Transverse colon (tissue), 4 donors: ENCODE results near the gene METTL9.

Source experiments
- POLR2A ChIP-seq: fragments of 450-650 bp; IDR thresholded peaks from one replicate; pipeline ENCODE4 v1.6.1; 2016; ENCODE audit warnings: antibody characterized with exemption, mild to moderate bottlenecking, moderate library complexity
- POLR2AphosphoS5 ChIP-seq, 3 donors: sonication (generic); formaldehyde crosslinking; IDR thresholded peaks; one replicate each; pipeline ENCODE4 v1.6.1; 2016; ENCODE audit warnings: antibody characterized with exemption in 3 of 3
- TF ChIP-seq, protein P1 (sequence below), 5 experiments: fragments of 200-600 bp in 3 of 5; fragments of 450-650 bp in 2 of 5; sonication (generic) in 3 of 5; IDR thresholded peaks; 1 replicate in 2 of 5; 2 replicates in 3 of 5; pipeline ENCODE4 v1.5.1; 2016 to 2017; ENCODE audit warnings: antibody characterized with exemption in 5 of 5, inconsistent platforms in 3 of 5, mild to moderate bottlenecking in 2 of 5, moderate library complexity in 1 of 5

DNA sequence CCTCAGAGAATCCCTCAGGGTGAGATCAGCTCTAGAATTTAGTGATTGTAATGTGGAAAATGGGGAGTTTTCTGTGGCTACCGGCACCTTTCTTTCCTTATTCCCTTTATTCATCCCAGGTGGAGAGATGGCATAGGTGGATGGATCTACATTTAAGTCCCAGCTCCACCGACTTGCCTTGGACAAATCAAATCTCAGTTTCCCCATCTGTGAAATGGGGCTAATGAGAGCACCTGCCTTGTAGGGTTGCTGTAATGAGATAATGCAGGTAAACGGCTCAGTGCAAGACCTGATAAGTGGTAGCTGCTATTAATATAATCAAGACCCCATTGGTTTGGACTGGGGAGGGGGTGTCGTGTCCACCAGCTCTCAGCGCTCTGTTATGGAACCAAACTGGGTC is 104.9 kb downstream of the METTL9 start:
- TF ChIP-seq, protein P1, sequence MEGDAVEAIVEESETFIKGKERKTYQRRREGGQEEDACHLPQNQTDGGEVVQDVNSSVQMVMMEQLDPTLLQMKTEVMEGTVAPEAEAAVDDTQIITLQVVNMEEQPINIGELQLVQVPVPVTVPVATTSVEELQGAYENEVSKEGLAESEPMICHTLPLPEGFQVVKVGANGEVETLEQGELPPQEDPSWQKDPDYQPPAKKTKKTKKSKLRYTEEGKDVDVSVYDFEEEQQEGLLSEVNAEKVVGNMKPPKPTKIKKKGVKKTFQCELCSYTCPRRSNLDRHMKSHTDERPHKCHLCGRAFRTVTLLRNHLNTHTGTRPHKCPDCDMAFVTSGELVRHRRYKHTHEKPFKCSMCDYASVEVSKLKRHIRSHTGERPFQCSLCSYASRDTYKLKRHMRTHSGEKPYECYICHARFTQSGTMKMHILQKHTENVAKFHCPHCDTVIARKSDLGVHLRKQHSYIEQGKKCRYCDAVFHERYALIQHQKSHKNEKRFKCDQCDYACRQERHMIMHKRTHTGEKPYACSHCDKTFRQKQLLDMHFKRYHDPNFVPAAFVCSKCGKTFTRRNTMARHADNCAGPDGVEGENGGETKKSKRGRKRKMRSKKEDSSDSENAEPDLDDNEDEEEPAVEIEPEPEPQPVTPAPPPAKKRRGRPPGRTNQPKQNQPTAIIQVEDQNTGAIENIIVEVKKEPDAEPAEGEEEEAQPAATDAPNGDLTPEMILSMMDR (IDR thresholded peaks at IDR 0.05), result no peak
- TF ChIP-seq POLR2A, result no peak
- TF ChIP-seq POLR2AphosphoS5 (IDR thresholded peaks at IDR 0.05), result no peak
